Measurements from ENCODE around the gene FGD6. TPM values are rescaled to one million over a fixed set of nuclear protein-coding genes. Genes with fewer than 3 reads are reported as not detected.

Gene FGD6
- total and polyA plus RNA-seq, 9 donors, result 4.5 to 18.7 (median 15.2) TPM

DNA sequence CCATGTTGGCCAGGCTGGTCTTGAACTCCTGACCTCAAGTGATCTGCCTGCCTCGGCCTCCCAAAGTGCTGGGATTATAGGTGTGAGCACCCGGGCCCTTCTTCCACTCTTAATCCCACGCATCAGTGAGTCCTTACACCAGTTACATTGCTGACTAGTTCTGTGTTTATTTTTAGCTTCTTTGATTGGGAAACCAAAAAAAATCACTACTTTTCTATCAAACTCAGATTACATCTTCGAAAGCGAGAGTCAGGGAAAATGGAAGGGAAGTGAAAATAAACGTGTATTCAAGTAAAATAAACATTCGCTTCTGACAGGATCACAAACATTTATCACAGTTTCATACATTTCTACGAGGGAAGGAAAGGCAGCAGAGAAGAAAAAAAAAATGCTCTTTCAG lies 32.2 kb downstream of the FGD6 start:
- Histone ChIP-seq H3K9me3 (no peaks in the 10 kb centered on the region), H3K4me1 (ENCODE audit: insufficient read depth) (peaks cover 5% of the 10 kb centered on the region), H3K36me3 (no peaks in the 10 kb centered on the region), H3K27me3 (no peaks in the 10 kb centered on the region), H3K4me3 (no peak overlapping the region), H3K27ac (no peak overlapping the region)
- WGBS, 3 donors, result 92 to 96% (median 93%) methylated on average over 8 of the region's 8 CpGs
- no peak for DNase-seq
- intact Hi-C loops (cut with DNase I), result no loop called here
- TF ChIP-seq, protein P1, sequence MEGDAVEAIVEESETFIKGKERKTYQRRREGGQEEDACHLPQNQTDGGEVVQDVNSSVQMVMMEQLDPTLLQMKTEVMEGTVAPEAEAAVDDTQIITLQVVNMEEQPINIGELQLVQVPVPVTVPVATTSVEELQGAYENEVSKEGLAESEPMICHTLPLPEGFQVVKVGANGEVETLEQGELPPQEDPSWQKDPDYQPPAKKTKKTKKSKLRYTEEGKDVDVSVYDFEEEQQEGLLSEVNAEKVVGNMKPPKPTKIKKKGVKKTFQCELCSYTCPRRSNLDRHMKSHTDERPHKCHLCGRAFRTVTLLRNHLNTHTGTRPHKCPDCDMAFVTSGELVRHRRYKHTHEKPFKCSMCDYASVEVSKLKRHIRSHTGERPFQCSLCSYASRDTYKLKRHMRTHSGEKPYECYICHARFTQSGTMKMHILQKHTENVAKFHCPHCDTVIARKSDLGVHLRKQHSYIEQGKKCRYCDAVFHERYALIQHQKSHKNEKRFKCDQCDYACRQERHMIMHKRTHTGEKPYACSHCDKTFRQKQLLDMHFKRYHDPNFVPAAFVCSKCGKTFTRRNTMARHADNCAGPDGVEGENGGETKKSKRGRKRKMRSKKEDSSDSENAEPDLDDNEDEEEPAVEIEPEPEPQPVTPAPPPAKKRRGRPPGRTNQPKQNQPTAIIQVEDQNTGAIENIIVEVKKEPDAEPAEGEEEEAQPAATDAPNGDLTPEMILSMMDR (IDR thresholded peaks at IDR 0.05), result no peak
- no peak for TF ChIP-seq EP300 (IDR thresholded peaks at IDR 0.05)
- TF ChIP-seq POLR2A (IDR thresholded peaks at IDR 0.05), result no peak

DNA sequence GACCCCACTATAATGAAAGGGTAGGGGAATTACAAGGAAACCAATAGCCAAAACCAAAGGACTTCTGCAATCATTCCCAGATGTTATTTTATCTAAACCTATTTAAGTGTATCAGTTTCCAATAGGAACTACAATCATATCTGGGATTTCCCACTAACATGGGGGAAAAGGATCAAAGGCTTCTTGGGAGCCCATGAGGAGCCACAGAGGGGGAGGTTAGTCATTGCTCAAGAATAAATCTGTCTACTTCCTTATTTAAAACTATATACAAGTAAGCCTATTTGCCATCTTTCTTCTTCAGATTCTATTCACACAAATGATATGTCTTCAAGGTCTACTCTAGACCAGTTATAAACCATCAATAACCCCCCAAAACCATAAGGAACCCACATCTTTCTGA lies 33.1 kb downstream of the FGD6 start:
- H3K4me1 ChIP-seq (ENCODE audit: insufficient read depth), result peaks cover 2% of the 10 kb centered on the region
- no peak for DNase-seq
- H3K27ac ChIP-seq, result no peak overlapping the region
- H3K27me3 ChIP-seq, result no peaks in the 10 kb centered on the region
- H3K9me3 ChIP-seq, result no peaks in the 10 kb centered on the region
- intact Hi-C loops (cut with DNase I), result no loop called here
- TF ChIP-seq POLR2A (IDR thresholded peaks at IDR 0.05) (no peak), EP300 (IDR thresholded peaks at IDR 0.05) (no peak)
- TF ChIP-seq, protein P1 (IDR thresholded peaks at IDR 0.05), result no peak
- H3K4me3 ChIP-seq, result no peak overlapping the region
- no peaks in the 10 kb centered on the region for H3K36me3 ChIP-seq

DNA sequence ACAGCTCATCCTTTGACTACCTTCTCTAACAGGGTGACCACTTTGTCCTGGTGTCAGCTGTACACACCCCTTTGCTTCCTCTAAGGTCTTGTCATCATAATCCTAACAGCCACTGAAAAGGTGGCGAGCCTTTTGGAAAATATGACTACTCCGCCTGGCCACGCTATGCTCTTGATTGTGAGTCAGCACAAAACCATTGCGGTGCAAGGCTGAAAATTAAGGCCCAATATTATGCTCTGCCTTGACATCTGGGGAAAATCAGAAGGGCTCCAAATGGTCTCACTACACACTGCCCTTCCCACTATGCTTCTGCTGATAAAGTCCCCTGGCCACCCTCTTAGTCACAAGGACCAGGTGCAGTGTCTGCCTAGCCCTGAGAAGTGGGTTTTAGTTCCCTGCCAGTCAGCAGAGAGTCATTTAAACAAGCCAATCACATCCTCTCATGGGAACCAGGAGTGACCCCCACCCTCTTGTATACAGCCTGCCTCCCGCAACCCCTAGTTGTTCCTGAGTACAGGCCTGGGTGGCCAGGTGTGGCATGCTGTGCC lies 34.3 kb downstream of the FGD6 start:
- Histone ChIP-seq H3K4me3 (no peak overlapping the region), H3K27ac (no peak overlapping the region), H3K36me3 (no peaks in the 10 kb centered on the region), H3K27me3 (no peaks in the 10 kb centered on the region), H3K9me3 (no peaks in the 10 kb centered on the region), H3K4me1 (ENCODE audit: insufficient read depth) (no peaks in the 10 kb centered on the region)
- intact Hi-C loops (cut with DNase I), result no loop called here
- 76 to 78% (median 77%) methylated on average over 5 of the region's 5 CpGs for WGBS, 3 donors
- TF ChIP-seq POLR2A (IDR thresholded peaks at IDR 0.05), result no peak
- TF ChIP-seq, protein P1 (IDR thresholded peaks at IDR 0.05), result no peak
- no peak for TF ChIP-seq EP300 (IDR thresholded peaks at IDR 0.05)
- DNase-seq, result no peak

DNA sequence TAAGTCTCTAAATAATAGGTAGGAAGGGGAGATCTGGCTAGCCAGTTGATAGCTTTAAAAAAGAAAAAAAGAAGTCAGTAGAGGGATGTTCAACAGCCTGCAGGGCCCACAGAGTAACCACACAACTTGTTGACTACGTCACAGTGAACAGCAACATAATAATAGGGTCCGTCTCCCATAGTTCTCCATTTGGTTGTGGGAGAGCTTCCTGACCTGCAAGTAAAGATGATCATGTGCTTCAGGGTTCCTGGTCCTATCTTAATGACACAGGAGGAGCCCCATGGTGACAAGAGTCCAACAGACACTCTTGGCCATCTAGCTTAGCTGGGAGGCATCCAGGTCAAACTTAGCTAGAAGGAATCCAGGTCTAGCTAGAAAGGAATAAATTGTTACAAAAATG lies 36.2 kb downstream of the FGD6 start:
- H3K27me3 ChIP-seq, result no peaks in the 10 kb centered on the region
- WGBS, 3 donors, result 91 to 94% (median 92%) methylated on average over 2 of the region's 2 CpGs
- H3K27ac ChIP-seq, result no peak overlapping the region
- DNase-seq, result no peak
- no peak overlapping the region for H3K4me3 ChIP-seq
- no peaks in the 10 kb centered on the region for H3K4me1 ChIP-seq (ENCODE audit: insufficient read depth)
- H3K9me3 ChIP-seq, result no peaks in the 10 kb centered on the region
- TF ChIP-seq, protein P1 (IDR thresholded peaks at IDR 0.05), result no peak
- TF ChIP-seq POLR2A (IDR thresholded peaks at IDR 0.05) (no peak), EP300 (IDR thresholded peaks at IDR 0.05) (no peak)
- intact Hi-C loops (cut with DNase I), result no loop called here
- H3K36me3 ChIP-seq, result no peaks in the 10 kb centered on the region

All from ovary (tissue), 9 donors.